DOHH2 (cell line): Measurements from ENCODE around the gene MYO1D.

Experiments
- H3F3A ChIP-seq: fragments of 200-600 bp; sonication (generic), shearing (Covaris generic); 2 replicates; pipeline ENCODE4 v1.6.0; 2016; ENCODE audit warnings: antibody characterized with exemption, mild to moderate bottlenecking; ENCODE audit not compliant: control insufficient read depth, insufficient read depth
- H3K27ac ChIP-seq: fragments of 200-600 bp; sonication (generic); 2 replicates; pipeline ENCODE4 v1.5.1; 2014; ENCODE audit warnings: low read depth, mild to moderate bottlenecking, low read length, moderate library complexity
- H3K27me3 ChIP-seq: fragments of 200-600 bp; sonication (generic); 2 replicates; pipeline ENCODE4 v1.6.1; 2014; ENCODE audit warnings: mild to moderate bottlenecking, low read length, mixed read lengths; ENCODE audit not compliant: control insufficient read depth
- H3K36me3 ChIP-seq: fragments of 200-600 bp; sonication (generic); 2 replicates; pipeline ENCODE4 v1.6.1; 2014; ENCODE audit warnings: mild to moderate bottlenecking, low read length, moderate library complexity, mixed read lengths; ENCODE audit not compliant: control insufficient read depth
- H3K4me1 ChIP-seq: fragments of 200-600 bp; sonication (generic); 2 replicates; pipeline ENCODE4 v1.6.1; 2014; ENCODE audit warnings: mild to moderate bottlenecking, low read length, mixed read lengths; ENCODE audit not compliant: control insufficient read depth
- H3K4me2 ChIP-seq: fragments of 200-600 bp; sonication (generic); 2 replicates; pipeline ENCODE4 v1.6.0; 2014; ENCODE audit warnings: mild to moderate bottlenecking, low read length, moderate library complexity
- H3K4me3 ChIP-seq: fragments of 200-600 bp; sonication (generic); 2 replicates; pipeline ENCODE4 v1.5.1; 2014; ENCODE audit warnings: mild to moderate bottlenecking, low read length, mixed read lengths
- H3K79me2 ChIP-seq: fragments of 200-600 bp; sonication (generic); 2 replicates; pipeline ENCODE4 v1.6.1; 2014; ENCODE audit warnings: mild to moderate bottlenecking, low read length, mixed read lengths; ENCODE audit not compliant: control insufficient read depth
- H3K9me2 ChIP-seq: fragments of 200-600 bp; sonication (generic); replicated peaks from 2 replicates; pipeline ENCODE4 v1.6.1; 2014; ENCODE audit warnings: mild to moderate bottlenecking, low read length, mixed read lengths; ENCODE audit not compliant: control insufficient read depth
- H3K9me3 ChIP-seq: fragments of 200-600 bp; sonication (generic); 2 replicates; pipeline ENCODE4 v1.6.1; 2014; ENCODE audit warnings: antibody characterized with exemption, low read length, mixed read lengths; ENCODE audit not compliant: control insufficient read depth, insufficient read depth
- H4K20me1 ChIP-seq: fragments of 200-600 bp; sonication (generic); 2 replicates; pipeline ENCODE4 v1.6.0; 2014; ENCODE audit warnings: low read depth, mild to moderate bottlenecking, antibody characterized with exemption, low read length, moderate library complexity; ENCODE audit not compliant: control insufficient read depth, insufficient read depth
- CTCF ChIP-seq: fragments of 200-600 bp; sonication (generic); IDR thresholded peaks from one replicate; pipeline ENCODE4 v1.5.1; 2014; ENCODE audit warnings: antibody characterized with exemption, mild to moderate bottlenecking, low read depth, low read length; ENCODE audit not compliant: poor library complexity, severe bottlenecking
- EZH2phosphoT487 ChIP-seq: fragments of 200-600 bp; sonication (generic); IDR thresholded peaks from 2 replicates; pipeline ENCODE4 v1.6.1; 2017; ENCODE audit warnings: borderline replicate concordance, mild to moderate bottlenecking, antibody characterized with exemption, low read length, moderate library complexity, mixed read lengths

The MYO1D gene

DNA sequence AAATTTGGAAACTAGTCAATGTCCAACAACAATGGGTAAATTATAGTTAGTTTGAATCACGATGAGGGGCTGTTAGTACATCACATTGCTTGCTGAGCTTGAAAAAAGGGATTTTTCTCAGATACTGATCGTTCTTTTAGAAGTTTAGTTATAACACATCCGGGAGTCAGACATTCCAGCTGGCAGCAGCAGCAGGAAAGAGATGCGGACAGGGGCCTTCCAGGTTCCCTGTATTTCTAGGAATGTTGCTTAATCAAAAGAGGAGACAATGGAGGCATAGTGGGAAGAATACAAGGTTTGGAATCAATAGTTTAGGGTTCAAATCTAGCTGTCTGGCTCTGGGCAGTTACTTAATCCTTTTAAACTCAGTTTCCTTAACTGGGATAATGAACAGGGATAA is 362.3 kb downstream of the MYO1D start:
- peaks cover 51% of the 10 kb centered on the region for H3K4me1 ChIP-seq
- H3K9me3 ChIP-seq, result no peaks in the 10 kb centered on the region

DNA sequence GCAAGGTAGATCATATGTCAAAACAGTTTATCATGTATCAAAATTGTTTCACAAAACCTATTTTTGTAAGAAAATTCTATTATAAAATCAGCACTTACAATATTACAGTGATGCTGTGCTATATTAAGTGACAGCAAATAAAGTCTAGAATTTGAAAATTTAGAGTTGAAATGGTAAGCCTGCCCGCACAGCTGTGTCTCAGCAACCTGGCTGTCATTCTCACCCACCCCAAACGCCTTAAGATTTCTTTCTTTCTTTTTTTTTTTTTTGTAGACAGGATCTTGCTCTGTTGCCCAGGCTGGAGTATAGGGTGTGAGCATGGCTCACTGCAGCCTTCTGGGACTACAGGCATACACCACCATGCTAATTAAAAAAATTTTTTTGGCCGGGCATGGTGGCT is 363.3 kb downstream of the MYO1D start:
- H3K9me2 ChIP-seq, result no peaks in the 10 kb centered on the region
- H4K20me1 ChIP-seq, result no peaks in the 10 kb centered on the region
- no peak for TF ChIP-seq CTCF
- TF ChIP-seq EZH2phosphoT487, result no peak
- H3K4me1 ChIP-seq, result peaks cover 42% of the 10 kb centered on the region
- H3K79me2 ChIP-seq, result no peaks in the 10 kb centered on the region
- no peaks in the 10 kb centered on the region for H3K9me3 ChIP-seq
- H3F3A ChIP-seq, result 0 out of 2 replicates have a peak, but pooled peaks cover 2% of the 10 kb centered on the region
- H3K36me3 ChIP-seq, result no peaks in the 10 kb centered on the region
- no peak overlapping the region for H3K4me2 ChIP-seq
- no peak overlapping the region for H3K27ac ChIP-seq
- no peak overlapping the region for H3K4me3 ChIP-seq
- peaks cover 52% of the 10 kb centered on the region for H3K27me3 ChIP-seq

More for the DNA sequence above, 362.3 kb downstream of the MYO1D start:
- TF ChIP-seq EZH2phosphoT487, result no peak
- Histone ChIP-seq H3K79me2 (no peaks in the 10 kb centered on the region), H3K27ac (no peak overlapping the region), H3F3A (0 out of 2 replicates have a peak, but pooled peaks cover 2% of the 10 kb centered on the region), H3K4me2 (no peak overlapping the region), H3K4me3 (no peak overlapping the region), H3K27me3 (peaks cover 63% of the 10 kb centered on the region), H3K36me3 (no peaks in the 10 kb centered on the region), H4K20me1 (no peaks in the 10 kb centered on the region), H3K9me2 (no peaks in the 10 kb centered on the region)

- Histone ChIP-seq H3F3A (0 out of 2 replicates have a peak, but pooled peaks cover 2% of the 10 kb centered on the region), H3K4me1 (peaks cover 39% of the 10 kb centered on the region), H3K27me3 (peaks cover 43% of the 10 kb centered on the region), H3K9me3 (no peaks in the 10 kb centered on the region), H3K27ac (no peak overlapping the region), H4K20me1 (no peaks in the 10 kb centered on the region), H3K9me2 (no peaks in the 10 kb centered on the region), H3K36me3 (no peaks in the 10 kb centered on the region), H3K4me3 (no peak overlapping the region), H3K79me2 (no peaks in the 10 kb centered on the region), H3K4me2 (no peak overlapping the region)
- TF ChIP-seq CTCF, result no peak
- TF ChIP-seq EZH2phosphoT487, result no peak
Observed at GRCh38 chr17:32512328-32512727, 364.6 kb downstream of the MYO1D start.

- Histone ChIP-seq H3K27ac (no peak overlapping the region), H4K20me1 (no peaks in the 10 kb centered on the region), H3K4me1 (peaks cover 21% of the 10 kb centered on the region), H3K36me3 (no peaks in the 10 kb centered on the region), H3K9me2 (no peaks in the 10 kb centered on the region), H3K27me3 (peaks cover 32% of the 10 kb centered on the region), H3K4me2 (no peak overlapping the region), H3K4me3 (no peak overlapping the region), H3K79me2 (no peaks in the 10 kb centered on the region), H3F3A (no peaks in the 10 kb centered on the region), H3K9me3 (no peaks in the 10 kb centered on the region)
- TF ChIP-seq EZH2phosphoT487 (no peak), CTCF (no peak)
Observed at GRCh38 chr17:32510466-32510865, 366.5 kb downstream of the MYO1D start.
